Endothelial cell (in vitro differentiated cells): ENCODE measurements around the gene SGO2. TPM values are rescaled to one million over a fixed set of nuclear protein-coding genes. Genes with fewer than 3 reads are reported as not detected.

Experiments
- DNase-seq: peaks from one replicate; pipeline ENCODE4 v3.0.0; 2021; ENCODE audit warnings: low spot score
- H3K27ac Mint-ChIP-seq: one replicate; pipeline ENCODE4 v1.8.0; 2021; ENCODE audit warnings: mixed read lengths, inconsistent platforms; ENCODE audit not compliant: unreplicated experiment
- H3K27me3 Mint-ChIP-seq: one replicate; pipeline ENCODE4 v1.8.0; 2021; ENCODE audit warnings: mild to moderate bottlenecking, moderate library complexity, mixed read lengths, inconsistent platforms; ENCODE audit not compliant: unreplicated experiment
- H3K36me3 Mint-ChIP-seq: one replicate; pipeline ENCODE4 v1.8.0; 2021; ENCODE audit warnings: mild to moderate bottlenecking, low read depth, mixed read lengths, inconsistent platforms; ENCODE audit not compliant: unreplicated experiment
- H3K4me1 Mint-ChIP-seq: one replicate; pipeline ENCODE4 v1.8.0; 2021; ENCODE audit warnings: mild to moderate bottlenecking, mixed read lengths, inconsistent platforms; ENCODE audit not compliant: unreplicated experiment
- H3K4me3 Mint-ChIP-seq: one replicate; pipeline ENCODE4 v1.8.0; 2021; ENCODE audit warnings: mild to moderate bottlenecking, mixed read lengths, inconsistent platforms; ENCODE audit not compliant: unreplicated experiment
- H3K9me3 Mint-ChIP-seq: one replicate; pipeline ENCODE4 v1.8.0; 2021; ENCODE audit warnings: mixed read lengths, inconsistent platforms; ENCODE audit not compliant: unreplicated experiment
- CTCF ChIP-seq: fragments of 200-600 bp; sonication (generic); IDR thresholded peaks from one replicate; pipeline ENCODE4 v1.5.0; 2021; ENCODE audit warnings: antibody characterized with exemption; ENCODE audit not compliant: unreplicated experiment
- total RNA-seq: library from RNA; stranded (reverse); fragmentation: NEBNext Ultra II Directional; extraction: Animal tissue kit (Norgen Biotek cat#: 25700); gene quantifications from one replicate; pipeline ENCODE4 v1.2.1, GENCODE V29; 2021; ENCODE audit not compliant: unreplicated experiment

The SGO2 gene
- total RNA-seq, 1 donor from 2014 or later: 10.5 TPM

GRCh38 chr2:200620606-200621390 lies 94.8 kb downstream of the SGO2 start:
- no peak for DNase-seq
- Mint-ChIP-seq H3K27ac (no peak overlapping the region), H3K36me3 (no peaks in the 10 kb centered on the region), H3K4me1 (peaks cover 2% of the 10 kb centered on the region), H3K27me3 (no peaks in the 10 kb centered on the region), H3K4me3 (no peak overlapping the region), H3K9me3 (no peaks in the 10 kb centered on the region)
- no peak for TF ChIP-seq CTCF

- Mint-ChIP-seq H3K4me1 (peaks cover 7% of the 10 kb centered on the region), H3K9me3 (no peaks in the 10 kb centered on the region), H3K36me3 (no peaks in the 10 kb centered on the region), H3K27ac (no peak overlapping the region), H3K4me3 (no peak overlapping the region), H3K27me3 (no peaks in the 10 kb centered on the region)
- DNase-seq: no peak
- TF ChIP-seq CTCF: no peak
Measured at GRCh38 chr2:200622106-200622505, 96.1 kb downstream of the SGO2 start.

- no peak for TF ChIP-seq CTCF
- DNase-seq: no peak
- H3K9me3 Mint-ChIP-seq: no peaks in the 10 kb centered on the region
- no peaks in the 10 kb centered on the region for H3K27me3 Mint-ChIP-seq
- H3K4me1 Mint-ChIP-seq: peaks cover 7% of the 10 kb centered on the region
- H3K36me3 Mint-ChIP-seq: no peaks in the 10 kb centered on the region
- H3K27ac Mint-ChIP-seq: no peak overlapping the region
- no peak overlapping the region for H3K4me3 Mint-ChIP-seq
Measured at GRCh38 chr2:200624026-200624425, 98.0 kb downstream of the SGO2 start.

GRCh38 chr2:200624658-200625057 lies 98.7 kb downstream of the SGO2 start:
- no peak for TF ChIP-seq CTCF
- Mint-ChIP-seq H3K36me3 (no peaks in the 10 kb centered on the region), H3K4me3 (no peak overlapping the region), H3K4me1 (peaks cover 7% of the 10 kb centered on the region), H3K27ac (no peak overlapping the region), H3K9me3 (no peaks in the 10 kb centered on the region), H3K27me3 (no peaks in the 10 kb centered on the region)
- DNase-seq: no peak

- H3K9me3 Mint-ChIP-seq: no peaks in the 10 kb centered on the region
- no peak for TF ChIP-seq CTCF
- no peak for DNase-seq
- H3K27me3 Mint-ChIP-seq: no peaks in the 10 kb centered on the region
- H3K4me3 Mint-ChIP-seq: no peak overlapping the region
- H3K27ac Mint-ChIP-seq: no peak overlapping the region
- H3K4me1 Mint-ChIP-seq: peaks cover 7% of the 10 kb centered on the region
- H3K36me3 Mint-ChIP-seq: no peaks in the 10 kb centered on the region
Measured at GRCh38 chr2:200625282-200625681, 99.3 kb downstream of the SGO2 start.
